NCI-H2029 treated with DMSO at 0.1 percent for 48 hours (cell line): ENCODE data around the gene ZNF195.
"Not testable (repeated sequence)": the region's sequence is repeated elsewhere in the genome, so short reads cannot be mapped to it uniquely, and the experiment has no call there.

Experiments
- DNase-seq: peaks from one replicate; lab custom pipeline; 2025; lab: John Stamatoyannopoulos, UW

Gene ZNF195

DNA sequence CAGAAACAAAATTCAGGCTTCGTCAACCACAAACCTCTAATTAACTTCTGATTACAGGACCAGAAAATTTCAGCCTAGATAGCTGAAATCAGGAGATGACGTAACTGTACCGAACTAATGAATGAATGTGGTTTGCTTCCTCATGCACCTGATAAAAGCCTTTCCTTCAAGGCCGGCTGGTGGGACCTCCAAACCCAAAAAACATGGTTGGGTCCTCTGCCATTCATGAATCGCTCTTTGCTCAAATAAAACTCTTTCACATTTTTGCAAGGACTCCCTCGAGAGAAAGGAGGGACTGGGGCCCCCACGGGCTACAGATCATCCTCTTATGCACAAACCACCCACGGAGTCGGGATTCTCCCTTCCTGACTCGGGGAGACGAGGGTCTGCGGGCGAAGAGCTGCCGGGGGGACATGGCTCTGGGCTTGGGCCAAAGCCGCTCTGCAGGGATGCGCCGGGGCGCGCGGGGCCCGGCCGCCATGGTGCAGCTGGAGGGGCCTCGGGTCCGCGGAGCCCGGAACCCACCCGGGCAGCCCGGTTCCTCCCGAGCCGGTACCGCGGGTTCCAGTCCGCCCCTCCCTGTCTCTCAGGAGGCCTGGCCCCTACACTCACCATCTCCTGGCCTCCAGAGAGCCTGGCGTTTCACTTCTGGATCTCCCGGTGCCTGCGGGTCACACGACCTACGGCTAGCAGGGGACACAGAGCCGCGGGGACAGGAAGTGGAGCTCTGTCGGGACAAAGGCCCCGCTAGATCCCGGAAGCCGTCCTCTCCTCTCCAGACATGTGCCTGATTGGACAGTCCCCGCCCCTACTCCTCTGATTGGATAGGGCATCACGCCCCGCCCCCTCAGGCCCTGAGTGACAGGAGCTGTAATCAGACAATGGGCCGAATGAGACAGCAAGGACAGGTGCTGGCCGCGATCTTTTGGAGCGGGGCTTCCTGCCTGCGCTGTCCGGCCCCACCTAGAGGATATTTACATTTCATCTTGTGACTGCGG, at the start of gene ZNF195:
Gene ZNF195, minus strand, starts transcription at position 721 of the 998 bp plus-strand sequence. Its CDS starts 106 bp downstream, at position 615.
- DNase-seq = peak; percentile 95

DNA sequence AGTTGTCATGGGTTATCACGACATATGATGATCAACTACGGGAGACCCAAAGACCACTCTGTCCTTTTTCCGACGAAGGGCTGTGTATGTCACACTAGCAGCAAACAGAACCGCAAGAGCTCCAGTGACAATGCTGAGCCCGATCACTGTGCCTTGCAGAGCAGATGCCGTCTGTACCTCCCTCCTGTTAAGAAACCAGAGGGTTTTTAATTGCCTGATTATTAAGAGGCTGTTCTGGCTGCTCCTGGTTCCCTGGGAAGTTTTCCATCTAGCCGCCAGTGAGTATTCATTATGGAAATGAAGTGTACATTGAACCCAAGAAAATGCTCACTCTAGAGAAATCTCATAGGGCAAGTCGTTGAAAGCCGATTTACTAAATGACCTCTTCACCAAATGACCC, 49.1 kb upstream of the ZNF195 start:
- not testable (repeated sequence) for DNase-seq

GRCh38 chr11:3426541-3426940, 47.6 kb upstream of the ZNF195 start:
- not testable (repeated sequence) for DNase-seq

- DNase-seq = not testable (repeated sequence)
Observed at GRCh38 chr11:3423928-3424327, 45.0 kb upstream of the ZNF195 start.

DNA sequence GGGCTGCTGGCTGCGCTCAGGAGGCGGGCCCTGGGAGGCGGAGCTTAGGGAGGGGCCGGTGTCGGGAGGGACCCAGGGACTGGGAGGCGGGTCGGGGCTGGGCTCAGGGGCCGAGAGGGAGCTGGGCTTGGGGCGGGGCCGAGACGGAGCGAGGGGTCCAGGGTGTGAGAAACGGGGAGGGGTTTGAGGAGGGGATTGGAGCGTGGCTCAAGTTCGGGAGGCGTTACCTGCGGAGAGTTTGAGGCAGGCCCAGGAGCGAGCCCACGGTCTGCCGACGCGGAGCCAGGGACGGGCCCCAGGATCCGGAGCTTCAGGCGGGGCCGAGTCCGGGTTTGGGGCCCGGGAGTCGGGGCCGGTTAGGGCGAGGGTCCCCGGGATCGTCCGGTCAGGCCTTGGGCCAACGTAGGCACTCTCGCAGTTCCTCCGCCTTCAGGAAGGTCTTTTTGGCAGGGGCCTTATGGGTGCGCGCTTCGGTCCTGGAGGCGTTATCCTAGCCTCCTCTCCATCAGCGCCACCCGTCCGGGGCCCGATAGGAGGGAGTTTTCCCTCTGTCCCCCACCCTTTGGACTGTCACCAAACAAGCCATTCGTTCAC, 44.3 kb upstream of the ZNF195 start:
- not testable (repeated sequence) for DNase-seq

- peak; percentile 87 for DNase-seq
Observed at GRCh38 chr11:3422380-3423137, 43.6 kb upstream of the ZNF195 start.

GRCh38 chr11:3421608-3422379, 42.8 kb upstream of the ZNF195 start:
- DNase-seq = not testable (repeated sequence)

- not testable (repeated sequence) for DNase-seq
Observed at GRCh38 chr11:3420281-3421042, 41.5 kb upstream of the ZNF195 start.

DNA sequence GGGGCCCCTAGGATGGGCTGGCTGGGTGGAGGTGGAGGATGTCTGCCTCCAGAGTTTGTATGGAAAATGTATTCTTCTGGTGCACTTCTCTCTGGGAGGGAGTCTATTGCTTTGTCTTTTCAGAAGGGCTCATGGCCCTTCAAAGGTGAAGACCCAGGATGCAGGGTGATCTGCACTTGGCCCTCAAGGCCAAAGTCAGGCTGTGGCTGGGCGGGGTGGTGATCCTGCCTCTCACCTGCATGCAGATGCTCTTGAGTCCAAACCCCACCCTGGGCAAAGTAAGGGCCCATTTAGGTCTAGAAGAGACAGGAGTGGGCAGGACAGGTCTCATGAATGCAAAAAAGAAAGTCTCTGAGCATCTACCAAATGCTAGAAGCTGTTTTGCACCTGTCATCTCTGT, 40.5 kb upstream of the ZNF195 start:
- not testable (repeated sequence) for DNase-seq

- peak; percentile 17 for DNase-seq
Observed at GRCh38 chr11:3417047-3417446, 38.1 kb upstream of the ZNF195 start.

DNA sequence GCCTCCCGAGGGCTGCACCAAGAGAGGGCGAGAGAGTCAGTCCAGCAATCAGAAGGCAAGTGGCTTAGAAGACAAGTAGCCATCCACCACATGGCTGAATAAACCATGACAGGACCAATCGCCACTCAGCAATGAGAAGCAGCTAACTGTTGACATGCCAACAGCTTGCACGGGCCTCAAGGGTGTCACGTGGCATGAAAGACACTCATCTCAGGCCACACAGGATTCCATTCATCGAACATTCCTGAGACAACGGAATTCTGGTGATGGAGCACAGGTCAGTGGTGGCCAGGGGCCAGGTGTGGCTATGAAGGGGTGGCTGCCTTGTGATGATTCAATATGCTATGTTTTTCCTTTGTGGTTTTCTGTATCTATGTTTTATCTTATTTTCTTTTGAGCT, 36.4 kb upstream of the ZNF195 start:
- DNase-seq = not testable (repeated sequence)

DNA sequence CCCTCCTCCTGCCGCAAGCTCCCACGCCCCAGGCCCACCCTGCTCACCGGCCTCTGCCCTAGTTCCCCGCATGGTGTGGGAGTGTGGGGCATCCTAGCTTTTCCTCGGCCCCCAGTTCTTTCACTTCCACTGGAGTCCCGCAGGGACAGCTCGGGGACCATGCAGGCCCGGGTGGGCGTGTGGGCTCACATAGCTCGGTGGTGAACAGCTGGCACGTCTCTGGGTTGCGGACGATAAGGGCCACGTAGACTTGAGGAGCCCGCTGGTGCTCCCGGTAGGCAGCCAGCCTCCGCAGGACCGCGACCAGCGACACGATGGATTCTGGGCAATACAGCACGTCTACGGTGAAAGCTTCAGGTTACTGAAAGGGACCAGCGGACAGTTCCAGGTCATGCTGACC, 34.7 kb upstream of the ZNF195 start:
- DNase-seq = not testable (repeated sequence)

GRCh38 chr11:3412837-3413236, 33.9 kb upstream of the ZNF195 start:
- no peak for DNase-seq

GRCh38 chr11:3408722-3409121, 29.8 kb upstream of the ZNF195 start:
- DNase-seq = peak; percentile 8

DNA sequence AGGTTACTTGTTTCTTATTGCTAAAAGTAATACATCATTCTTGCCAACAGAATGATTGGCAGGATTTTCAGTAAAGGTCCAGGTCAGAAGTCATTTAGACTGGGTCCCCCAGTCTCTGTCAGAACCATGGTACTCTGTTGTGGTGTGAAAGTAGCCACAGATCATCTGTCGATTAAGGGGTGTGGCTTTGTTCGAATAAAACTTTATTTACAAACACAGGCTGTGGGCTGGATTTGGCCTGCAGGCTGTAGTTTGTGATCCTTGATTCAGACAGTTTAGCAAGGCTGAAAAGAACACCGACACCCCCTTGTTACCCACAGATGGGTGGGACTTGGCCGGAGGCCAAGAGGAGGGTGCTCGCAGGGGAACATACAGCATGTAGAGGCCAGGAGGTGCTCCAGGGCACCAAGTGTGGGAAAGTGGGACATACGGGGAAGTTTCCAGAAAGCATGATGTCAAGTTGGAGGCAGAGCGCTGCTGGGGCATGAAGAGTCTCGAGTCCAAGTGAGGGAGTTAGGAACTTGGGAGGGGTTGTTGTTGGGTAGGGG, 29.2 kb upstream of the ZNF195 start:
- DNase-seq = not testable (repeated sequence)

DNA sequence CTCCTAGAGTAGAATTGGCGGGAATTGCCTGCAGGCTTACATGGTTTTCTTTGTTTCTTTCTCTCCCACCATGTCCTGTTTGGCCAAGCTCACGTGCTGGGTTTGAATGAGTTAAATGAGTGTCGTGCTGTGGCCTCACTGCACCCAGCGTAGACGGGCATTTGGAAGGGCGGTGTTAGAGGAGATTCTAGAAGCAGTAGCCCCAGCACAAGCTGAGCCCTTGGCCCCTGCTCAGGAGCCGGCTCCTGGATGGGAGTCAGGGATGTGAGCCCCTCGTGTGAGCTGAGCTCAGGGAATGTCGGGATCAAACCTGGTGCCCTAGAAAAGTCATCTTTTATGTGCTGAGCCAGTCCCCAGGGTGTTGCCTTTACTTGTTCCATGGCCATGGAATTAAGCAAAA, 28.0 kb upstream of the ZNF195 start:
- DNase-seq = not testable (repeated sequence)

DNA sequence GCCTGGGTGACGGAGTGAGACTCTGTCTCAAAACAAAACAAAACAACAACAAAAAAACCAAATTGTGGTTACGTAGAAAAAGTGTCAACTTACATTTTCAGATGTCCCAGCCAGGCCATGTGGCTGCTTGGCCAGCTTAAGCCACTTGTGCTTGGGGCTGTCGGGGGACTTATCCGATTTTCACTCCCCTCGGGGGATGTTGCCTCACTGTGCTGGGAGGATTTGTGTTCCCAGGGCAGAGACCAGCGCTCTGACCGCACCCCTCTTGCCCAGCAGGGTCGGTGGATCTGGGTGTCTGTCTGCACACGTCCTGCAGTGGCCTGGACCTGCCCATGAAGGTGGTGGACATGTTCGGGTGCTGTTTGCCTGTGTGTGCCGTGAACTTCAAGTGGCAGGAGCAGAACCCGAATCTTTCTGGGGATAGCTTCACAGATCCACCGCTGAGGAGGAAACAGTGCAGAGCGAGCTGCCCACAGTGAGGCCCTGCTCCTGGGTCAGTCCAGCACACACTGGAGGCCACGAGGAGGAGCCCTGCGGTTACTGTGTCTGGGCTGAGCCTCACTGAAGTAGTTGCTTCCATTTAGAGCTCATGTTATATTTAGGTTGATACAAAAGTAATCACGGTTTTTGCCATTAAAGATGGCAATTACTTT, 27.4 kb upstream of the ZNF195 start:
- not testable (repeated sequence) for DNase-seq

GRCh38 chr11:3404076-3404925, 25.4 kb upstream of the ZNF195 start:
- DNase-seq = peak; percentile 51

GRCh38 chr11:3402861-3403250, 23.9 kb upstream of the ZNF195 start:
- DNase-seq = not testable (repeated sequence)
